Activated naive CD8-positive, alpha-beta T cell treated with anti-CD3 and anti-CD28 coated beads for 36 hours (primary cell): ENCODE measurements around the gene TTL. TPM values are rescaled to one million over a fixed set of nuclear protein-coding genes. Genes with fewer than 3 reads are reported as not detected.
A peak's percentile ranks its signal among the peaks of the same experiment; 100 is the strongest.
"Not testable (repeated sequence)": the region's sequence is repeated elsewhere in the genome, so short reads cannot be mapped to it uniquely, and the experiment has no call there.

ENCODE experiments used
- DNase-seq: peaks from one replicate; pipeline ENCODE4 v3.0.0; 2021
- H3K27ac Mint-ChIP-seq: one replicate; pipeline ENCODE4 v1.8.0; 2022; ENCODE audit warnings: mild to moderate bottlenecking, moderate library complexity, mixed read lengths
- H3K27me3 Mint-ChIP-seq: one replicate; pipeline ENCODE4 v1.8.0; 2022; ENCODE audit warnings: mild to moderate bottlenecking, mixed read lengths
- H3K36me3 Mint-ChIP-seq: one replicate; pipeline ENCODE4 v1.8.0; 2021; ENCODE audit warnings: mild to moderate bottlenecking, mixed read lengths
- H3K4me1 Mint-ChIP-seq: one replicate; pipeline ENCODE4 v1.8.0; 2021; ENCODE audit warnings: mixed read lengths
- H3K4me3 Mint-ChIP-seq: one replicate; pipeline ENCODE4 v1.8.0; 2022; ENCODE audit warnings: mild to moderate bottlenecking, moderate library complexity, mixed read lengths
- H3K9me3 Mint-ChIP-seq: one replicate; pipeline ENCODE4 v1.8.0; 2022; ENCODE audit warnings: mixed read lengths
- total RNA-seq, 2 experiments: library from RNA; stranded (reverse); gene quantifications; one replicate each; pipeline ENCODE4 v1.2.3, GENCODE V29; 2021

The TTL gene
- 10 to 100 TPM; 32.8 to 33.9 TPM for total RNA-seq

GRCh38 chr2:112481528-112482233 is at the start of gene TTL:
Gene TTL, plus strand, starts transcription at chr2:112482156. Its CDS starts 189 bp downstream, at chr2:112482345.
- Mint-ChIP-seq H3K36me3 (peaks cover 17% of the 10 kb centered on the region), H3K4me1 (peaks cover 30% of the 10 kb centered on the region), H3K27ac (peak within 1 kb of the TSS; percentile 86), H3K4me3 (peak within 1 kb of the TSS; percentile 95), H3K9me3 (no peaks in the 10 kb centered on the region), H3K27me3 (no peaks in the 10 kb centered on the region)
- peak; percentile 88 for DNase-seq

GRCh38 chr2:112432390-112432734 is 49.6 kb upstream of the TTL start:
- not testable (repeated sequence) for H3K9me3 Mint-ChIP-seq, H3K36me3 Mint-ChIP-seq, H3K27me3 Mint-ChIP-seq, DNase-seq
- peaks cover 14% of the 10 kb centered on the region for H3K4me1 Mint-ChIP-seq
- H3K4me3 Mint-ChIP-seq, result peak overlapping the region; percentile 88
- H3K27ac Mint-ChIP-seq, result peak overlapping the region; percentile 87

- Mint-ChIP-seq H3K27ac (peak overlapping the region; percentile 87), H3K4me1 (peaks cover 14% of the 10 kb centered on the region), H3K4me3 (peak overlapping the region; percentile 88)
- not testable (repeated sequence) for H3K9me3 Mint-ChIP-seq, H3K27me3 Mint-ChIP-seq, H3K36me3 Mint-ChIP-seq
- peak; percentile 50 for DNase-seq
These were observed 49.0 kb upstream of the TTL start for GRCh38 chr2:112432735-112433479.

- not testable (repeated sequence) for H3K27me3 Mint-ChIP-seq, H3K9me3 Mint-ChIP-seq, H3K36me3 Mint-ChIP-seq
- peak within 1 kb of the TSS; percentile 88 for H3K4me3 Mint-ChIP-seq
- H3K4me1 Mint-ChIP-seq, result peaks cover 14% of the 10 kb centered on the region
- peak within 1 kb of the TSS; percentile 87 for H3K27ac Mint-ChIP-seq
- peak; percentile 85 for DNase-seq
These were observed 48.5 kb upstream of the TTL start, which contains the start of gene RGPD8 for GRCh38 chr2:112433480-112433879. Gene RGPD8, minus strand, starts transcription at chr2:112433645. Its CDS starts 192 bp downstream, at chr2:112433453.

- peak; percentile 6 for DNase-seq
- no peaks in the 10 kb centered on the region for H3K9me3 Mint-ChIP-seq
- peaks cover 14% of the 10 kb centered on the region for H3K4me1 Mint-ChIP-seq
- no peaks in the 10 kb centered on the region for H3K36me3 Mint-ChIP-seq
- H3K27me3 Mint-ChIP-seq, result peaks cover 6% of the 10 kb centered on the region
- H3K27ac Mint-ChIP-seq, result no peak overlapping the region
- H3K4me3 Mint-ChIP-seq, result no peak overlapping the region
These were observed 47.8 kb upstream of the TTL start for GRCh38 chr2:112433932-112434730.

GRCh38 chr2:112434890-112435715 is 46.9 kb upstream of the TTL start:
- H3K4me3 Mint-ChIP-seq, H3K9me3 Mint-ChIP-seq: not testable (repeated sequence)

GRCh38 chr2:112435716-112436431 is 46.1 kb upstream of the TTL start:
- H3K27me3 Mint-ChIP-seq, H3K9me3 Mint-ChIP-seq, H3K27ac Mint-ChIP-seq, H3K36me3 Mint-ChIP-seq, H3K4me3 Mint-ChIP-seq, DNase-seq: not testable (repeated sequence)
- H3K4me1 Mint-ChIP-seq, result peaks cover 14% of the 10 kb centered on the region

More at GRCh38 chr2:112434890-112435715, 46.9 kb upstream of the TTL start:
- not testable (repeated sequence) for H3K36me3 Mint-ChIP-seq, H3K27me3 Mint-ChIP-seq, DNase-seq, H3K27ac Mint-ChIP-seq
- peaks cover 14% of the 10 kb centered on the region for H3K4me1 Mint-ChIP-seq

- not testable (repeated sequence) for H3K4me3 Mint-ChIP-seq, H3K9me3 Mint-ChIP-seq, H3K4me1 Mint-ChIP-seq, DNase-seq, H3K27me3 Mint-ChIP-seq, H3K36me3 Mint-ChIP-seq, H3K27ac Mint-ChIP-seq
These were observed 45.0 kb upstream of the TTL start for GRCh38 chr2:112436993-112437392.

GRCh38 chr2:112437405-112437831 is 44.5 kb upstream of the TTL start:
- not testable (repeated sequence) for H3K4me3 Mint-ChIP-seq, H3K27ac Mint-ChIP-seq, H3K4me1 Mint-ChIP-seq, H3K36me3 Mint-ChIP-seq, H3K9me3 Mint-ChIP-seq, DNase-seq
- H3K27me3 Mint-ChIP-seq, result peaks cover 13% of the 10 kb centered on the region

- not testable (repeated sequence) for H3K9me3 Mint-ChIP-seq, H3K36me3 Mint-ChIP-seq, H3K4me3 Mint-ChIP-seq, H3K27ac Mint-ChIP-seq, H3K4me1 Mint-ChIP-seq, DNase-seq
- peaks cover 15% of the 10 kb centered on the region for H3K27me3 Mint-ChIP-seq
These were observed 43.2 kb upstream of the TTL start for GRCh38 chr2:112438603-112439261.

GRCh38 chr2:112444256-112444655 is 37.7 kb upstream of the TTL start:
- DNase-seq, H3K4me1 Mint-ChIP-seq, H3K27me3 Mint-ChIP-seq, H3K27ac Mint-ChIP-seq, H3K4me3 Mint-ChIP-seq, H3K36me3 Mint-ChIP-seq, H3K9me3 Mint-ChIP-seq: not testable (repeated sequence)

- Mint-ChIP-seq H3K4me3 (no peak overlapping the region), H3K27ac (no peak overlapping the region), H3K36me3 (no peaks in the 10 kb centered on the region), H3K4me1 (no peaks in the 10 kb centered on the region), H3K9me3 (peaks cover 6% of the 10 kb centered on the region), H3K27me3 (no peaks in the 10 kb centered on the region)
- no peak for DNase-seq
These were observed 32.1 kb upstream of the TTL start for GRCh38 chr2:112449854-112450253.

GRCh38 chr2:112451317-112451716 is 30.6 kb upstream of the TTL start:
- Mint-ChIP-seq H3K4me3 (no peak overlapping the region), H3K4me1 (no peaks in the 10 kb centered on the region), H3K27me3 (no peaks in the 10 kb centered on the region), H3K9me3 (peaks cover 6% of the 10 kb centered on the region), H3K27ac (no peak overlapping the region), H3K36me3 (no peaks in the 10 kb centered on the region)
- no peak for DNase-seq

GRCh38 chr2:112454586-112454985 is 27.4 kb upstream of the TTL start:
- no peaks in the 10 kb centered on the region for H3K27me3 Mint-ChIP-seq
- H3K27ac Mint-ChIP-seq, result no peak overlapping the region
- no peak overlapping the region for H3K4me3 Mint-ChIP-seq
- no peaks in the 10 kb centered on the region for H3K4me1 Mint-ChIP-seq
- no peaks in the 10 kb centered on the region for H3K36me3 Mint-ChIP-seq
- H3K9me3 Mint-ChIP-seq, result peaks cover 6% of the 10 kb centered on the region
- no peak for DNase-seq
